Measurements from ENCODE around the gene HIRIP3.
"Not testable (repeated sequence)": the region's sequence is repeated elsewhere in the genome, so short reads cannot be mapped to it uniquely, and the experiment has no call there.

Gene HIRIP3, protein sequence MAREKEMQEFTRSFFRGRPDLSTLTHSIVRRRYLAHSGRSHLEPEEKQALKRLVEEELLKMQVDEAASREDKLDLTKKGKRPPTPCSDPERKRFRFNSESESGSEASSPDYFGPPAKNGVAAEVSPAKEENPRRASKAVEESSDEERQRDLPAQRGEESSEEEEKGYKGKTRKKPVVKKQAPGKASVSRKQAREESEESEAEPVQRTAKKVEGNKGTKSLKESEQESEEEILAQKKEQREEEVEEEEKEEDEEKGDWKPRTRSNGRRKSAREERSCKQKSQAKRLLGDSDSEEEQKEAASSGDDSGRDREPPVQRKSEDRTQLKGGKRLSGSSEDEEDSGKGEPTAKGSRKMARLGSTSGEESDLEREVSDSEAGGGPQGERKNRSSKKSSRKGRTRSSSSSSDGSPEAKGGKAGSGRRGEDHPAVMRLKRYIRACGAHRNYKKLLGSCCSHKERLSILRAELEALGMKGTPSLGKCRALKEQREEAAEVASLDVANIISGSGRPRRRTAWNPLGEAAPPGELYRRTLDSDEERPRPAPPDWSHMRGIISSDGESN

DNA sequence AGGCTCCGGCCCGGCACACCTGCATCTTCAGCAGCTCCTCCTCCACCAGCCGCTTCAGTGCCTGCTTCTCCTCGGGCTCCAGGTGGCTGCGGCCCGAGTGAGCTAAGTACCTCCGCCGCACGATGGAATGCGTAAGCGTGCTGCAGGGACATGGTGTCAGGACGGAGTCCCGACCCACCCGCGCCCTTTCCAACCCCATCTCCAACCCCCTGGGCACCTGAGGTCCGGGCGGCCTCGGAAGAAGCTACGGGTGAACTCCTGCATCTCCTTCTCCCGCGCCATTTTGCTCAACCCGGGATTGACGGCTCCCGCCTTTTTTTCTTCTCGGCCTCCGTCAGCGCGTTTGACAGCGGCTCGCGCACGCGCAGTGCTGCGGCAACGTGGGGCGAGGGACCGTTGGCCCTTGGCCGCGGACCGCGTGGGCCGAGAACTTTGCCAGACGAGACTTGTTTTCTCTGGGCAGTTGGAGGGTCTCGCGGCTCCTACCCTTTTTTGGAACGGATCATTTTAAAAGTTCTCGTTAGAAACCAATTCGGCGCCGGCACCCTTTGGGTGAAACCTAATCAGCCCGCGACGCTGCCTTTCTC lies at the start of gene HIRIP3:
TSS of gene HIRIP3 (minus strand) at position 294 of the 587 bp plus-strand sequence. CDS start at position 282, 12 bp downstream.
- peaks cover 33% of the 10 kb centered on the region for H3K4me1 Mint-ChIP-seq
- H3K36me3 Mint-ChIP-seq (ENCODE audit: low read depth) = peaks cover 28% of the 10 kb centered on the region
- ATAC-seq (peak; percentile 44), DNase-seq (peak; percentile 92)
- no peaks in the 10 kb centered on the region for H3K9me3 Mint-ChIP-seq
- no peaks in the 10 kb centered on the region for H3K27me3 Mint-ChIP-seq
- H3K4me3 Mint-ChIP-seq = peak within 1 kb of the TSS; percentile 97
- peak within 1 kb of the TSS; percentile 99 for H3K27ac Mint-ChIP-seq

DNA sequence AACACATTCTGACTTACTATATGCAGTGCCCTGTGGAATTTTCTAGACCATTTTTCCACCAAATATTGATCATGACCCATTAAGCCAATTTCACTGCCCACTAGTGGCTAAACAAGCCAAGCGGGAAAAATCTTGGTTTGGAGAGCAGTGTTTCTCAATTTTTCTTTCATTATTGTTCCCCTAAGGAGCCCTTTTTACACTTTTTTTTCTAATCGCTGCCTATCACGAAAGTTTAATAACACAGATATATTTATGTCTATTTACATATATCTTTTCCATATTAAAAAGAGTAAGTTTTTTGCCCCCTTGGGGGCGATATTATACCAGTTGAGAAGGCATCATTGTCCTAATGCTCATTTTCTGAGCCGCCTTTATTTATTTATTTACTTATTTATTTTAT lies 46.4 kb upstream of the HIRIP3 start:
- no peak for ATAC-seq
- no peak overlapping the region for H3K27ac Mint-ChIP-seq
- peaks cover 5% of the 10 kb centered on the region for H3K27me3 Mint-ChIP-seq
- no peak overlapping the region for H3K4me3 Mint-ChIP-seq
- no peaks in the 10 kb centered on the region for H3K9me3 Mint-ChIP-seq
- DNase-seq = no peak
- H3K4me1 Mint-ChIP-seq = peaks cover 3% of the 10 kb centered on the region
- no peaks in the 10 kb centered on the region for H3K36me3 Mint-ChIP-seq (ENCODE audit: low read depth)

DNA sequence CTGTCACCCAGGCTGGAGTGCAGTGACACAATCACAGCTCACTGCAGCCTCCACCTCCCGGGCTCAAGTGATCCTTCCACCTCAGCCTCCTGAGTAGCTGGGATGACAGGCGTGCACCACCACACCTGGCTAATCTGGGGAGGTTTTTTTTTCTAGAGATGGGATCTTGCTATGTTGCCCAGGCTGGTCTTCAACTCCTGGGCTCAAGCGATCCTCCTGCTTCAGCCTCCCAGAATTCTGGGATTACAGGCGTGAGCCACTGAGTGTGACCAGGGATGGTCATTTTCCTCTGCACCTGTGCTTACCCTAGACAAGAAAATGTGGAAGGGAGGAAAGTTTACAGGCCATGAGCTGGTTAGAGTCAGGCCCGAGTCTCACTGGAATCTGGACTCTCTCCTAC lies 45.3 kb upstream of the HIRIP3 start:
- not testable (repeated sequence) for DNase-seq; H3K4me3 Mint-ChIP-seq; ATAC-seq; H3K4me1 Mint-ChIP-seq; H3K27ac Mint-ChIP-seq; H3K27me3 Mint-ChIP-seq; H3K36me3 Mint-ChIP-seq (ENCODE audit: low read depth); H3K9me3 Mint-ChIP-seq

DNA sequence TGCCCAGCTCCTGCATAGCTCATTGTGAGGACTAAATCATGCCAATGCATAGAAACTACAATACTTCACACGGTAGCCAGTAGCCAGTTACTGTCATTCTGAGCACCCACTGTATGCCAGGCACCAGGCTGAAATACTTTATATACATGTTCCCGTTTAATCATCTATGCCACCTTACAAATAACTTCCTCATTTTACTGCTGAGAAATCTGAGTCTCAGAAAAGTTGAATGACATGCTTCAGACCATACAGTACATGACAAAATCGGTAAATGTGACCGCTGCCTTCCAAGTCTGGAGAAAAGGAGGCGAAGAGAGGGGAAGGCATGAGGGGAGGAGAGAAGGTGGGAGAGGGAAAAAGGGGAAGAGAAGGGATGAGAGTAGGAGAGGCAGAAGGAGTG lies 44.8 kb upstream of the HIRIP3 start:
- ATAC-seq = no peak
- Mint-ChIP-seq H3K4me3 (no peak overlapping the region), H3K27ac (no peak overlapping the region)

DNA sequence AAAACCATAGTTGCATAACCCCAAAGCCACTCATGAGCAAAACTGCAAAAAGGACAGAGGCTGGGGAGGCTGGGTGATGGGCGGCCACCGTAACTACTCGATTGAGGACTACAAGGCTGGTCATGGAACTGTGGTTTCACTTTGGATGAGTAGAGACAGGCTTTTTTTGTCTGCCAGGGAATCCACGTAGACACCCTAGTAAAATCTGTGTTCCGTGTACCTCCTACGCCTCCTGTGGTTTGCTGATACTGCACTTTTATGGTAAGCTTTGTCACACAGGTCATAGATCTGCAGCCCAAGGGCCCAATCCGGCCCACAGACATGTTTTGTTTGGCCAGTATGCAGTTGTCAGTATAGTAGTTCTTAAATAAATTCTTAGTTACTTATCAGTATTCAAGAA lies 37.9 kb upstream of the HIRIP3 start:
- DNase-seq (no peak), ATAC-seq (peak; percentile 9)
- Mint-ChIP-seq H3K4me1 (peaks cover 12% of the 10 kb centered on the region), H3K27me3 (peaks cover 47% of the 10 kb centered on the region), H3K27ac (no peak overlapping the region), H3K9me3 (no peaks in the 10 kb centered on the region), H3K36me3 (ENCODE audit: low read depth) (no peaks in the 10 kb centered on the region), H3K4me3 (no peak overlapping the region)

More for the DNA sequence above, 44.8 kb upstream of the HIRIP3 start:
- Mint-ChIP-seq H3K36me3 (ENCODE audit: low read depth) (no peaks in the 10 kb centered on the region), H3K27me3 (peaks cover 9% of the 10 kb centered on the region), H3K4me1 (peaks cover under 1% of the 10 kb centered on the region), H3K9me3 (no peaks in the 10 kb centered on the region)
- no peak for DNase-seq

DNA sequence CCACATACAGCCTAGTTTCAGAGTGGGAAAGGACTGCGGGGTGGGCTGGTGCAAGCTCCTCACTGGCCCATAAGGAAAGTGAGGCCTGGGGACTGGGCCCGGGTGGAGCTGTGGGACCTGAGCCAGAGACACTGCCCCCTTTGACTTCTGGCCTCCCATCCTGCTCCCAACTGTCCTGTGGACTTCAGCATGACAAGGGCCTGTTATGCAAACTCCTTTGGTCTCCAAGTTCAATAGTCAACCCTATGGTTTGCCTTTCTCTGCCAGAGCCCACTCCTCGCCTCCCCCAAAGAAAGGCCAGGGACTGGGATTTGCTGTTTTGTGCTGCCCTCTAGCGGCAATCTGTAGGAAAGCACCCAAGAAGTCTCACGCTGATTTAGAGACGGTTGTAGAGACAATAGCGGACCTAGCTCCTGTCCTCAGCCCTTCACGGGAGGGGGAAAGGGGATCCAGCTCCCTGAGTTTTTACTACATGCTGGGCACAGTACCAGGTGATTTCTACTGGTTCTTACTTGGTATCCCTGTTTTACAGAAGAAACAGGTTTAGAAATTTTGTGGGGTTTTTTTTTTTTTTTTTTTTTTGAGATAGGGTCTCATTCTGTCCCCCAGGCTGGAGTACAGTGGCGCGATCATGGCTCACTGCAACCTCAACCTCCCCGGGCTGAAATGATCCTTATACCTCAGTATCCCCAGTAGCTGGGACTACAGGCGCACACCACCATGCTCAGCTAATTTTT lies 36.8 kb upstream of the HIRIP3 start:
- Mint-ChIP-seq H3K27ac (no peak overlapping the region), H3K4me1 (peaks cover 12% of the 10 kb centered on the region), H3K4me3 (no peak overlapping the region), H3K9me3 (no peaks in the 10 kb centered on the region), H3K27me3 (peaks cover 55% of the 10 kb centered on the region), H3K36me3 (ENCODE audit: low read depth) (no peaks in the 10 kb centered on the region)
- DNase-seq = peak; percentile 69
- ATAC-seq = peak; percentile 41

DNA sequence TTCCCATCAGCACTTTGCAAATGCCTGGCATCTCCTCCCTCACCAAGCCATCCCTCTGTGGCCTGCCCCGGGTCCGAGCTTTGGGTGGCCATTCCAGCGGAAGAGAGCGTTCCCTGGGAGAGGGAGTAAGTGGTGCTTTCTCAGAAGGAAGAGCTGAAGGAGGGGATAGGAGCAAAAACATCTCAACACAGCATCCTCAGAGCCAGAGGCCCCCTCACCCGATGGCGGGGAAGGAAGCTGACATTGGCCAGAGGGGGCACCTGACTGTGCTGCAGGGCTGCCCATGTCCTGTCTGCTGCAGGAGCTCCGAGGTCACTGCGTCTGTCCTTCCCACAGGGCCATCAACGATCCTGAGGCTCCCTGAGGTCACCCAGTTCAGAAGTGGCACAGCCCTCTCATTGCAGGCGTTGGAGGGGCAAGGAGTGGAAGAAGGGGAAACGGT lies 36.1 kb upstream of the HIRIP3 start:
- no peak overlapping the region for H3K27ac Mint-ChIP-seq
- H3K4me3 Mint-ChIP-seq = no peak overlapping the region
- no peaks in the 10 kb centered on the region for H3K36me3 Mint-ChIP-seq (ENCODE audit: low read depth)
- H3K4me1 Mint-ChIP-seq = peaks cover 12% of the 10 kb centered on the region
- peaks cover 62% of the 10 kb centered on the region for H3K27me3 Mint-ChIP-seq
- DNase-seq (no peak), ATAC-seq (no peak)
- H3K9me3 Mint-ChIP-seq = no peaks in the 10 kb centered on the region

DNA sequence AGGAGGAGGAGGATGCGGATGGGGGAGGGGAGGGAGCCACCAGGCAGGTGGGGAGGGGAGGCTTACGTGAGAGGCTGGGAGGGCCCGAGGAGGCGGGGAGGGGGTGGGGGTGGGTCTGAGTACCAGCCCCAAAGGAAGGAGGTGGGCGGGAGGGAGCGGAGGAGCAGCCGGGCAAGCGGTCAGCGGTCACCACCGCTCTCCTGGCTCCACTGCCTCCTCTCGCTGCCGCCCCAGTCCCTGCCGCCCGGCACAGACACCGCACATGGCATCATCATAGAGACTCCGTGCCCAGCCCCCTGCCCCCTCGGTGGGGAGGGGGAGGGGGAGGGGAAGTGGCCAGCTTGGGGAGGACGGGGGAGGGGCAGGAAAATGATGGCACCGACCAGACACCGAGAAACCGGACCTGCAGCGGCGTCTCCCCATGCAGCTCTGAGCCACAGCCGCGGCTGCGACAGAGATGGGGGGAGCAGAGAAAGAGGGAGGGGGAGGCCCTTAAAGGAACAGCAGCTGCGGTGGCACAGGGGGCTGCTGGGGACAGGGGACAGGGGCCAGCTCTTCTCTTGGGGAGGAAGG lies 35.5 kb upstream of the HIRIP3 start, which contains the start of gene TLCD3B:
TSS of gene TLCD3B (minus strand) at position 431 of the 573 bp plus-strand sequence. CDS start 744 bp downstream, outside the sequence.
- H3K4me3 Mint-ChIP-seq = peak within 1 kb of the TSS; percentile 21
- no peak within 1 kb of the TSS for H3K27ac Mint-ChIP-seq
- peaks cover 65% of the 10 kb centered on the region for H3K27me3 Mint-ChIP-seq

DNA sequence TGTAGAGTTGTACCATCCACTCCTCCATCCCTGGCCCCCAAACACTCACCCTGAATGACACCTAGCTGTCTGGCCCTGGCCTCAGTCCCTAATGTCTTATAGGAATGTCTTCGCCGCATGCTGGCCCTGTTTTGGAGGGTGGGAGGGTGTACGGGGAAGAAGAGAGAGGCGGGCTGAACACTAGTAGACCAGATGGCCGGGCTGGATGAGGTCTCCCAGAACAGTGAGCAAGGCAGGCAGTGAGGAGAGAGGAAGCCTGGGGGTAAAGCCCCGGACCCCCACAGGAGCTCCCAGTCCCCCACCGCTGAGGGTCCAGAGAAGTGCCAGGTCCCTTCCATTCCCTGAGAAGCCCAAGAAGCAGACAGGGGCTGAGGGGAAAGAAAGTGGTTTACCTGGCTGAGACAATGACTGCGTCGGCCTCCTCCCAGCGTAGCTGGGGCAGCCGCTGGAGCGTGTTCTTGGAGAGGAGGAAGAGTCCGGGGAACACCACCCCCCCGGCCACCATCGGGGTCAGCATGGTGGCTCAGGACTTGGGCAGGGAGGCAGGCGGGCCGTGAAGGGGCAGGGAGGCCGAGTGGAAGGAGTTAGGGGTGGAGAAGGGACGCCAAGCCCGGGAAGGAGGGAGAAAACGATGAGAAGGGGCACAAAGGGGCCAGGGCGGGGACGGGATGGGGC lies 34.7 kb upstream of the HIRIP3 start:
- Mint-ChIP-seq H3K4me3 (peak overlapping the region; percentile 21), H3K27me3 (peaks cover 61% of the 10 kb centered on the region), H3K36me3 (ENCODE audit: low read depth) (no peaks in the 10 kb centered on the region), H3K27ac (no peak overlapping the region), H3K4me1 (peaks cover 12% of the 10 kb centered on the region), H3K9me3 (no peaks in the 10 kb centered on the region)
- no peak for DNase-seq
- no peak for ATAC-seq

More for the DNA sequence above, 35.5 kb upstream of the HIRIP3 start, which contains the start of gene TLCD3B:
- peaks cover 12% of the 10 kb centered on the region for H3K4me1 Mint-ChIP-seq
- no peaks in the 10 kb centered on the region for H3K36me3 Mint-ChIP-seq (ENCODE audit: low read depth)
- no peaks in the 10 kb centered on the region for H3K9me3 Mint-ChIP-seq
- no peak for DNase-seq
- ATAC-seq = no peak

DNA sequence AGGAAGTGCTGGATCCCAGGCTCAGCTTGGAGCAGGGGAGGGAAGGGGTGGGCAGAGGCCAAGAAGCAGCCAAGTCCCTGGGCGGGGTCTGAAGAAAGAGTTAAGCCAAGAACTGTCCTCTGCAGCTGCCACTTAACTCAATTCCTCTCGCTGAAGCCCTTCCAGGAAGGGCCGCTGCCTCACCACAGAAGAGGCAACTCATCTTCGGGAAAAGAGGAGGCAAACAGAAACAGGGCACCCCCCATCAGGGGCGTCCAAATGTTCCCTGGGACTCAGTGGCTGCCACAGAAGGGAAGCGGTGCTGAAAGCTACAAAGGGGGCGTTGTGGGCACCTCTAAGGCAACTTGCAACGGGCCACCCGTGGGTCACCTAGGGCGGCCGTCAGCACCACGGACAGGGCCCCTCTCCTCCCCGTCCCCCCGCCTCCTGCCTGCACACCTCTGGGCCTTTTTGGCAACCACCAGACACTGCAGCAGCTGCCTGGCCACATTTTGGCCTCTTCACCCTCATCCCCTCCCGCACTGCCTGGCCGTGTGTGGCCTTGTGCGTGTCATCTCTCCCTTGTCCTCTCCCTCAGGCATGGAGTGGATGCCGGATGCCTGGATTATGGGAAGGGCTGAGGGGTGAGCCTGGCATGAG lies 33.1 kb upstream of the HIRIP3 start:
- H3K27ac Mint-ChIP-seq = no peak overlapping the region
- H3K4me1 Mint-ChIP-seq = peaks cover 12% of the 10 kb centered on the region
- peaks cover 58% of the 10 kb centered on the region for H3K27me3 Mint-ChIP-seq
- no peak overlapping the region for H3K4me3 Mint-ChIP-seq
- DNase-seq (no peak), ATAC-seq (no peak)
- H3K36me3 Mint-ChIP-seq (ENCODE audit: low read depth) = no peaks in the 10 kb centered on the region
- no peaks in the 10 kb centered on the region for H3K9me3 Mint-ChIP-seq

DNA sequence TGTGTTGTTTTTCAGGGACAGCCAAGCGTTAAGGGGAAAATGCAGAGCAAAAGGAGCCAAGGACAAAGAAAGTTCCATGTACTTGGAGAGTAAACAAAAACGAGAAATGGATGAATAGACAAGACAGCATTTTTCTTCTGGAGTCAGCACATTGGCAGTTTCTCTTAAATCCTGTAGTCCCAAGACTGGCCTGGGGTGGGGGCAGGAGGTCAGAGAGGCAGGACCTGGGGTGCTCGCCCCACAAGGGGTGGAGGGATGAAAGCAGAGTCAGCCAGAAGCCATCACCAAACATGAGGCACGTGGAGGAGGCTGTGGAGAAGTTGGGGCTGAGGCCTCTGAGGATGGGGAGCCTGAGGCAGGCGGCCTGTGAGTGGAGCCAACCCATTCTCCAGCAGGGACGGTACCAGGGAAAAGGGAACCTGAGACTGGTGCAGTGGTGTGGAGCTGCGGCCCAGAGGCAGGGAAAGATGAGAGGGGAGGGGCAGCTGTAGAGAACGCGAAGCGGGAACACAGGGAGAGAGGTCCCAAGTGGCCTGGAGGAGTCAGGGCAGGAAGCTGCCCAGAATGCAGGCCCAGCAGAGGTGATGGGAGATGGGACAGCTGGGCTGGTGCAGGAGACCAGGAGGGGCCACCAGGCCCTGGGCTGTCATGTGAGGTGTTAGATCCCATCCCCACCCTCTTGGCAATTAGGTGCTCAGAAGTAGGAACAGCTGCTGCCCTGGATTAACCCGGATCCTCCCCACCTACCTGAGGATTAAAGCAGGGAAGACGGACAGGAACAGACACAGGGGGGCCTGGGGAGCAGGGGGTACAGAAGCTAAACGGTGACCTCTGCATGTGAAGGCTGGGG lies 32.4 kb upstream of the HIRIP3 start:
- no peaks in the 10 kb centered on the region for H3K36me3 Mint-ChIP-seq (ENCODE audit: low read depth)
- H3K4me3 Mint-ChIP-seq = no peak overlapping the region
- ATAC-seq (no peak), DNase-seq (no peak)
- peaks cover 10% of the 10 kb centered on the region for H3K4me1 Mint-ChIP-seq
- H3K27ac Mint-ChIP-seq = no peak overlapping the region
- peaks cover 53% of the 10 kb centered on the region for H3K27me3 Mint-ChIP-seq
- no peaks in the 10 kb centered on the region for H3K9me3 Mint-ChIP-seq

DNA sequence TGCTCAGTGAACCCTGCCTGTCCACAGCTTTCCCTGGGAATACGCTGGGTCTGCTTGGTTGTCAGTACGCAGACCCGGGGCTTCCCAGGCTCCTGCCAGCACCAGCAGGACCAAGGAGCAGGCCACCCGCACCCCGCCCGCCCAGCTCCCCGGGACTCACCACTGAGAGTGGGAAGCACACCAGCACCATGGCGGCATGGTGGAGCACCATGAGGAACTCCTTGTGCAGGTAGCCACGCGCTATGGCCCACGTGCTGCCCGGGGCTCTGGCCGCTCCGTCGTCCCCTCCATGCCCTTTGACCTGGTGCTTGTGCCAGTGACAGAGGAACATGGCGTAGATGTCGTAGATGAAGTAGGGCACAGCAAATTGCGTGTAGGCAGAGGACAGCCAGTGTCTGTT lies 31.0 kb upstream of the HIRIP3 start:
- no peaks in the 10 kb centered on the region for H3K9me3 Mint-ChIP-seq
- peaks cover 44% of the 10 kb centered on the region for H3K27me3 Mint-ChIP-seq
- peaks cover 4% of the 10 kb centered on the region for H3K4me1 Mint-ChIP-seq
- H3K27ac Mint-ChIP-seq = no peak overlapping the region
- no peak overlapping the region for H3K4me3 Mint-ChIP-seq
- H3K36me3 Mint-ChIP-seq (ENCODE audit: low read depth) = no peaks in the 10 kb centered on the region
- no peak for DNase-seq
- no peak for ATAC-seq

DNA sequence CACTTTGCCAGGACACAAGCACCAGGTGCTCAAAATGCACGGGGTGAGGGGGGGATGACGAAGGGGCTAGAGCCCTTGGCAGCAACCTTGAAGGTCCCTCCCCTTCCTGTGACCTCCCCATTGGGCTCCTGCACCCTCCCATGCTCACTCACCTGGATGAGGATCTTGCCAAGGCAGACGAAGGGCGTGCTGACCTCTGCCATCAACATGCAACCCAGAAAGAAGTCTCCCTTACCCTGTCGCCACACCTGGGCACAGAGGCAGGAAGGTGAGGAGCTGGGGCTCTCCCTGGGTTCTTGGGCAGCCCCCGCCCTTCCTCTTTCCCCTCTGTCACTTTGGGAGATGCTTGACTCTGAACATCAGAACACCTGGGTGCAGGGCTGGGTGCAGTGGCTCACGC lies 30.2 kb upstream of the HIRIP3 start:
- H3K4me1 Mint-ChIP-seq = peaks cover 6% of the 10 kb centered on the region
- H3K9me3 Mint-ChIP-seq = no peaks in the 10 kb centered on the region
- DNase-seq (no peak), ATAC-seq (no peak)
- peaks cover 46% of the 10 kb centered on the region for H3K27me3 Mint-ChIP-seq
- H3K27ac Mint-ChIP-seq = no peak overlapping the region
- no peak overlapping the region for H3K4me3 Mint-ChIP-seq
- H3K36me3 Mint-ChIP-seq (ENCODE audit: low read depth) = no peaks in the 10 kb centered on the region
